ENCODE results near the gene IL7R. TPM values are rescaled to one million over a fixed set of nuclear protein-coding genes. Genes with fewer than 3 reads are reported as not detected.

IL7R gene
- polyA plus RNA-seq, 1 experiment: 54.5 TPM

DNA sequence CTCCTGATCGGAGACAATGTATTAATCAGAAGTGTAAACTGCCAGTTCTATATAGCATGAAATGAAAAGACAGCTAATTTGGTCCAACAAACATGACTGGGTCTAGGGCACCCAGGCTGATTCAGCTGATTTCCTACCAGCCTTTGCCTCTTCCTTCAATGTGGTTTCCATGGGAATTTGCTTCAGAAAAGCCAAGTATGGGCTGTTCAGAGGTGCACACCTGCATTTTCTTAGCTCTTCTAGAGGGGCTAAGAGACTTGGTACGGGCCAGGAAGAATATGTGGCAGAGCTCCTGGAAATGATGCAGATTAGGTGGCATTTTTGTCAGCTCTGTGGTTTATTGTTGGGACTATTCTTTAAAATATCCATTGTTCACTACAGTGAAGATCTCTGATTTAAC, 22.4 kb downstream of the IL7R start:
- Histone ChIP-seq H3K4me3 (ENCODE audit: low read depth, low read length) (no peak overlapping the region), H3K27me3 (ENCODE audit: control insufficient read depth, insufficient read depth, low read length) (no peaks in the 10 kb centered on the region), H3K36me3 (ENCODE audit: control insufficient read depth, insufficient read depth, low read length) (peaks cover 2% of the 10 kb centered on the region)
- DNase-seq (ENCODE audit: low read depth): no peak
- CTCF ChIA-PET: interaction anchor here (0.8 to 1.1 kb wide), 2 partner anchors 101 to 221 kb away, joined by 3 read pairs; no protein-coding TSS in a partner anchor
- POLR2A ChIA-PET: no interaction called here
- TF ChIP-seq, protein P1, sequence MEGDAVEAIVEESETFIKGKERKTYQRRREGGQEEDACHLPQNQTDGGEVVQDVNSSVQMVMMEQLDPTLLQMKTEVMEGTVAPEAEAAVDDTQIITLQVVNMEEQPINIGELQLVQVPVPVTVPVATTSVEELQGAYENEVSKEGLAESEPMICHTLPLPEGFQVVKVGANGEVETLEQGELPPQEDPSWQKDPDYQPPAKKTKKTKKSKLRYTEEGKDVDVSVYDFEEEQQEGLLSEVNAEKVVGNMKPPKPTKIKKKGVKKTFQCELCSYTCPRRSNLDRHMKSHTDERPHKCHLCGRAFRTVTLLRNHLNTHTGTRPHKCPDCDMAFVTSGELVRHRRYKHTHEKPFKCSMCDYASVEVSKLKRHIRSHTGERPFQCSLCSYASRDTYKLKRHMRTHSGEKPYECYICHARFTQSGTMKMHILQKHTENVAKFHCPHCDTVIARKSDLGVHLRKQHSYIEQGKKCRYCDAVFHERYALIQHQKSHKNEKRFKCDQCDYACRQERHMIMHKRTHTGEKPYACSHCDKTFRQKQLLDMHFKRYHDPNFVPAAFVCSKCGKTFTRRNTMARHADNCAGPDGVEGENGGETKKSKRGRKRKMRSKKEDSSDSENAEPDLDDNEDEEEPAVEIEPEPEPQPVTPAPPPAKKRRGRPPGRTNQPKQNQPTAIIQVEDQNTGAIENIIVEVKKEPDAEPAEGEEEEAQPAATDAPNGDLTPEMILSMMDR (IDR thresholded peaks at IDR 0.05; ENCODE audit: insufficient read depth, low read depth, low read length): no peak

DNA sequence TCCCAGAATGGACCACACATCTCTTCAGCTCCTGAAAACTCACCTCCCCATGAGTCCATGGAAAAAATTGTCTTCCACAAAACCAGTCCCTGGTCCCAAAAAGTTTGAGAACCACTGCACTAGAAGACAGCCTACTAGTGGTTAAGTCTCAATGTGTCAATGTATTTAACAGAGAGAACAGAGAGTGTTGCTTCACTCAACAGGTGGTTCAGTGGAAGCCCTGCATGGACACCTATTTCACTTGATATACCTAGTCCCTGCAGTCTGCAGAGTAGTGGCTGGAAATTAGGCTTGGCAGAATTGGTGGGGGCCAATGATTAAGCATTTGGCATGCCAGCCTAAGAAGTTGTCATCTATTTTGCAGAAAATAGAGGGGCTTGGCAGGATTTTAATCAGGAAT, 23.0 kb downstream of the IL7R start:
- TF ChIP-seq, protein P1 (IDR thresholded peaks at IDR 0.05; ENCODE audit: insufficient read depth, low read depth, low read length): no peak
- Histone ChIP-seq H3K4me3 (ENCODE audit: low read depth, low read length) (no peak overlapping the region), H3K27me3 (ENCODE audit: control insufficient read depth, insufficient read depth, low read length) (no peaks in the 10 kb centered on the region), H3K36me3 (ENCODE audit: control insufficient read depth, insufficient read depth, low read length) (peaks cover 2% of the 10 kb centered on the region)
- DNase-seq (ENCODE audit: low read depth): no peak
- ChIA-PET CTCF (interaction anchor here (0.8 to 1.1 kb wide), 4 partner anchors 10 to 221 kb away, joined by 3 to 4 read pairs (median 3); no protein-coding TSS in a partner anchor), POLR2A (no interaction called here)

DNA sequence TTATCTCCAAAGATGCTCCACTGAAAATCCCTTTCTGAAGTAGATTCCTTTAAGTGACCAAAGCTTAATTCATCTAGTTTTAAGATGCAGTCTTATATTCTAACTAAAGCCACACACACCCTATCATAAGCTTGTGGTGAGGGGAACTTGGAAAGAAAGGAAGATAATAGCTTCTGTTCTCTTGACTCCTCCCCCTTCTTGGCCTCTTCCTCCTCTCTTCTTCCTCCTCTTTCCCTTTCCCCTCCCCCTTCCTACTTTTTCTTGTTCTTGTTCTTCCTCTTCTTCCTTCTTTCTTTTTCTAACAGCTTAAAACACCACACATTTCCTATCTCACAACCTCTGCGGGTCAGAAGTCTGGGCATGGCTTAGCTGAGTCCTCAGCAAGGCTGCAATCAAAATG, 23.5 kb downstream of the IL7R start:
- no peak for DNase-seq (ENCODE audit: low read depth)
- H3K36me3 ChIP-seq (ENCODE audit: control insufficient read depth, insufficient read depth, low read length): peaks cover 2% of the 10 kb centered on the region
- H3K27me3 ChIP-seq (ENCODE audit: control insufficient read depth, insufficient read depth, low read length): no peaks in the 10 kb centered on the region
- TF ChIP-seq, protein P1 (IDR thresholded peaks at IDR 0.05; ENCODE audit: insufficient read depth, low read depth, low read length): no peak
- H3K4me3 ChIP-seq (ENCODE audit: low read depth, low read length): no peak overlapping the region
- ChIA-PET CTCF (interaction anchor here (1.0 to 1.1 kb wide), 2 partner anchors 10 to 28 kb away, joined by 3 to 4 read pairs; no protein-coding TSS in a partner anchor), POLR2A (no interaction called here)

DNA sequence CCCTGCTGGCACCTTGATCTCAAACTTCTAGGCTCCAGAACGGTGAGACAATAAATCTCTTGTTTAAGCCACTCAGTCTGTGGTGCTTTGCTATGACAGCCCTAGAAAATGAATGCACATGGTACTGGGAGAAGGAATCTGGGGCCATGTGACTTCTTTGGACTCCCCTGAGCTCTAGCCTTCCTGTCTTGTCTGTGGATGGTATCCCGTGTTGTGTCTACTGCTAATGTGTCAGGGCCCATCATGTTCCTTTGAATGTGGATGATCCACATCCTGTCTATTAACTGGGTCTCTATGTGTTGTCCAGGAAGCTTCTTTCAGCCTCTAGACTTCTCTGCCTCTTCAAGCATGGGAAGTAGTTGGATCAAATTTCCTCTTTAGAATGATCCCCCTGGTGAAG, 25.1 kb downstream of the IL7R start:
- H3K36me3 ChIP-seq (ENCODE audit: control insufficient read depth, insufficient read depth, low read length): no peaks in the 10 kb centered on the region; the same call in 1 of the 2 replicates
- TF ChIP-seq, protein P1 (IDR thresholded peaks at IDR 0.05; ENCODE audit: insufficient read depth, low read depth, low read length): no peak
- DNase-seq (ENCODE audit: low read depth): no peak
- ChIA-PET POLR2A (no interaction called here), CTCF (interaction anchor here (0.7 to 1.8 kb wide), 3 partner anchors 43 to 102 kb away, joined by 3 to 5 read pairs (median 3); no protein-coding TSS in a partner anchor)
- H3K4me3 ChIP-seq (ENCODE audit: low read depth, low read length): no peak overlapping the region
- H3K27me3 ChIP-seq (ENCODE audit: control insufficient read depth, insufficient read depth, low read length): no peaks in the 10 kb centered on the region

DNA sequence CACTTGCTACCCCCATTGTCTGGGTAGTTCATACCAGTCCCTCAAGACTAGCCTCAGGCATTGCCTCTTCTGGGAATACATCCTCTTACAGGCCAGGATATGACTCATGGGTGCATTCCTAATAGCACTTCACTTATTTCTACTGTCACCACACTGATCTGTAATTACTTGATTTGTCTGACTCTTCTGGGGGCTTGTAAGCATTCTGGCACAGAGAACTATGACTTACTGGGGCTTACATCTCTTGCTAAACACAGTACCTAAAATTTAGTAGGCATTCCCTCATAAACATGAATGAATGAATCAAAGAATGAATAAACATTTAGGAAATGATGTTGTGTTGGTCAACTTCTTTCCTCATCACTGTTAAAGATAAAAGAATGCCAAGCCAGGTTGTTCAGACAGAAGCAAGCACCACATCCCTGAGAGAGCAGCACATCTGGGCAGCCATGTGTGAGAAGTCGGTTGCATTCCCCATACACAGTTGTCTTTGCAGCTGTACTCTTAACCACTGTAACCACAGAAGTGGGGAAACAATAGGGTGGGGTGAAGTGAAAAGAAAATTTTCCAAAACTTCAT, 27.6 kb downstream of the IL7R start:
- H3K4me3 ChIP-seq (ENCODE audit: low read depth, low read length): no peak overlapping the region
- ChIA-PET CTCF (interaction anchor here (0.9 to 1.4 kb wide), 2 partner anchors 100 to 233 kb away, joined by 3 read pairs; no protein-coding TSS in a partner anchor), POLR2A (interaction anchor here (0.6 kb wide), 1 partner anchor 34 kb away, joined by 6 read pairs; no protein-coding TSS in a partner anchor)
- no peaks in the 10 kb centered on the region for H3K27me3 ChIP-seq (ENCODE audit: control insufficient read depth, insufficient read depth, low read length)
- TF ChIP-seq, protein P1 (IDR thresholded peaks at IDR 0.05; ENCODE audit: insufficient read depth, low read depth, low read length): no peak
- DNase-seq (ENCODE audit: low read depth): peak; percentile 77
- H3K36me3 ChIP-seq (ENCODE audit: control insufficient read depth, insufficient read depth, low read length): no peaks in the 10 kb centered on the region; the same call in 1 of the 2 replicates

All from BJ (cell line).